ENCODE results near the gene AGL.

GRCh38 chr1:99849413-99849743 lies 783 bp upstream of the AGL start:
- TF ChIP-seq CTCF (conservative IDR thresholded peaks at IDR 0.05; ENCODE audit: low read length): no peak
- no peak for TF ChIP-seq EZH2phosphoT487 (IDR thresholded peaks at IDR 0.05; ENCODE audit: borderline replicate concordance, low read depth, low read length)

Measured in OCI-LY7 (cell line).